ENCODE results near the gene TTI1. TPM values are rescaled to one million over a fixed set of nuclear protein-coding genes. Genes with fewer than 3 reads are reported as not detected.

Gene TTI1
- total RNA-seq, 4 donors from 2014 or later = 4.5 to 19.5 (median 9.4) TPM

DNA sequence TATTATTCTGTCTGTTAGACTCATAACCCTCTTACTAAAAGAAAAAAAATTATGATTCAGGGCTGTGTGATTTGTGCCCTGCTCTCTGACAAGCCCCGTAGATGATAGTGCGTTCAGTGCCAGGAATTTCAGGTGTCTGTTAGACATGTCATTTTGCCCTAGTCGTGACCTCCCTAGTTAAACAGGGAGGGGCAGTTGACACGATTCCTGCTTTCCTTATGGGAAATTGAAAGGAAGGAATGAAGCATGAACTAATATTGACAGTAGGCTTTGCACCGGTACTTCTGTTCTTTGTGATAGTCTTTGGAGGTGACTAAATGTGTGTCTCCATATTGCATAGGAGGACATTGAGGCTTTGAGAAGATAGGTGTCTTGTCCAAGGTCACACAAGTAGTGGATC lies 26.6 kb upstream of the TTI1 start:
- Histone ChIP-seq H3K27me3 (no peaks in the 10 kb centered on the region), H3K27ac (no peak overlapping the region), H3K4me3 (no peak overlapping the region), H3K36me3 (peaks cover 0 to 49% (median 21%) of the 10 kb centered on the region in 4 donors), H3K4me1 (peaks cover 0 to 5% (median 0%) of the 10 kb centered on the region in 4 donors), H3K9me3 (no peaks in the 10 kb centered on the region)
- WGBS, 2 donors (ENCODE audit: low coverage in 1 of 2) = 33 to 51% methylated on average over 4 to 5 of the region's 5 CpGs
- intact Hi-C loops (cut with DNase I; ENCODE audit: low total_unique reads) (loop anchor here (2.0 to 5.0 kb wide), 2 partner anchors 107 to 157 kb away; partner anchors contain the start of gene TGM2), in situ Hi-C loops (cut with MboI; ENCODE audit: low pct_ligation_motif_present in 1 of 4, low pct_unique_long_range_greater_than_20kb in 1 of 4, low sequenced_read_pairs in 3 of 4) (loop anchor here (5.0 to 25.0 kb wide), 6 partner anchors 102 to 352 kb away; partner anchors contain the start of gene TGM2 (in 2 of the 4))
- peak; percentile 41 for DNase-seq
- TF ChIP-seq EP300 (IDR thresholded peaks at IDR 0.05; ENCODE audit: low read depth) = no peak
- TF ChIP-seq POLR2A (IDR thresholded peaks at IDR 0.05) = no peak
- no peak for TF ChIP-seq POLR2AphosphoS5 (IDR thresholded peaks at IDR 0.05)
- TF ChIP-seq, protein P1, sequence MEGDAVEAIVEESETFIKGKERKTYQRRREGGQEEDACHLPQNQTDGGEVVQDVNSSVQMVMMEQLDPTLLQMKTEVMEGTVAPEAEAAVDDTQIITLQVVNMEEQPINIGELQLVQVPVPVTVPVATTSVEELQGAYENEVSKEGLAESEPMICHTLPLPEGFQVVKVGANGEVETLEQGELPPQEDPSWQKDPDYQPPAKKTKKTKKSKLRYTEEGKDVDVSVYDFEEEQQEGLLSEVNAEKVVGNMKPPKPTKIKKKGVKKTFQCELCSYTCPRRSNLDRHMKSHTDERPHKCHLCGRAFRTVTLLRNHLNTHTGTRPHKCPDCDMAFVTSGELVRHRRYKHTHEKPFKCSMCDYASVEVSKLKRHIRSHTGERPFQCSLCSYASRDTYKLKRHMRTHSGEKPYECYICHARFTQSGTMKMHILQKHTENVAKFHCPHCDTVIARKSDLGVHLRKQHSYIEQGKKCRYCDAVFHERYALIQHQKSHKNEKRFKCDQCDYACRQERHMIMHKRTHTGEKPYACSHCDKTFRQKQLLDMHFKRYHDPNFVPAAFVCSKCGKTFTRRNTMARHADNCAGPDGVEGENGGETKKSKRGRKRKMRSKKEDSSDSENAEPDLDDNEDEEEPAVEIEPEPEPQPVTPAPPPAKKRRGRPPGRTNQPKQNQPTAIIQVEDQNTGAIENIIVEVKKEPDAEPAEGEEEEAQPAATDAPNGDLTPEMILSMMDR (IDR thresholded peaks at IDR 0.05) = no peak

GRCh38 chr20:38057351-38057972 lies 24.2 kb upstream of the TTI1 start:
- in situ Hi-C loops (cut with MboI; ENCODE audit: low pct_ligation_motif_present in 1 of 4, low pct_unique_long_range_greater_than_20kb in 1 of 4, low sequenced_read_pairs in 3 of 4) = loop anchor here (5.0 to 25.0 kb wide), 5 partner anchors 105 to 355 kb away; partner anchors contain the start of gene TGM2 (in 1 of the 4)
- TF ChIP-seq EP300 (IDR thresholded peaks at IDR 0.05; ENCODE audit: low read depth) (no peak), POLR2AphosphoS5 (IDR thresholded peaks at IDR 0.05) (no peak)
- TF ChIP-seq, protein P1 (IDR thresholded peaks at IDR 0.05) = peak; percentile 85 to 90 (median 88)
- WGBS, 2 donors (ENCODE audit: low coverage in 1 of 2) = 25 to 33% methylated on average over 4 to 7 of the region's 7 CpGs

DNA sequence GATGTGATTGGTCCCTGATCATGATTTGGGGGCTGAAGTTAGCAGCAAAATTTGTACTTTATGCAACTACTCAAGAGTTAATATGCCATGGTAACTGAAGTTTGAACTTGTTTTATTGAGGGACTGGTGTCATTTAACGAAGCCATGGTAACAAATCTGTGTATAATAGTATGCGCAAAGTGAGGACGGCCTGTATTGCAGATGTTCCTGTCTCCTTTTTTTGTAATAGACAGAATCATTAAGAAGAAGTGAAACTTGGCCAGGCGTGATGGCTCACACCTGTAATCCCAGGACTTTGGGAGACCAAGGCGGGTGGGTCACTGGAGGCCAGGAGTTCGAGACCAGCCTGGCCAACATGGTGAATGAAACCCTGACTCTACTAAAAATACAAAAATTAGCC lies 22.6 kb upstream of the TTI1 start:
- H3K9me3 ChIP-seq = no peaks in the 10 kb centered on the region
- no peaks in the 10 kb centered on the region for H3K27me3 ChIP-seq
- intact Hi-C loops (cut with DNase I; ENCODE audit: low total_unique reads) (loop anchor here (5.0 kb wide), 1 partner anchor 111 kb away; the partner anchor contains the start of gene TGM2), in situ Hi-C loops (cut with MboI; ENCODE audit: low pct_ligation_motif_present in 1 of 4, low pct_unique_long_range_greater_than_20kb in 1 of 4, low sequenced_read_pairs in 3 of 4) (loop anchor here (5.0 to 25.0 kb wide), 5 partner anchors 106 to 356 kb away; partner anchors contain the start of gene TGM2 (in 1 of the 4))
- DNase-seq = no peak
- peaks cover 0 to 5% (median 0%) of the 10 kb centered on the region in 4 donors for H3K4me1 ChIP-seq
- no peak for TF ChIP-seq EP300 (IDR thresholded peaks at IDR 0.05; ENCODE audit: low read depth)
- TF ChIP-seq POLR2A (IDR thresholded peaks at IDR 0.05) = no peak
- 57 to 69% methylated on average over 4 to 6 of the region's 6 CpGs for WGBS, 2 donors (ENCODE audit: low coverage in 1 of 2)
- no peak overlapping the region for H3K27ac ChIP-seq
- H3K36me3 ChIP-seq = peaks cover 0 to 44% (median 17%) of the 10 kb centered on the region in 4 donors
- no peak overlapping the region for H3K4me3 ChIP-seq

More at GRCh38 chr20:38057351-38057972, 24.2 kb upstream of the TTI1 start:
- peak; percentile 85 for DNase-seq
- Histone ChIP-seq H3K36me3 (peaks cover 0 to 50% (median 16%) of the 10 kb centered on the region in 4 donors), H3K27ac (no peak overlapping the region), H3K27me3 (no peaks in the 10 kb centered on the region), H3K9me3 (no peaks in the 10 kb centered on the region), H3K4me3 (no peak overlapping the region), H3K4me1 (peaks cover 0 to 5% (median 0%) of the 10 kb centered on the region in 4 donors)
- intact Hi-C loops (cut with DNase I; ENCODE audit: low total_unique reads) = loop anchor here (5.0 kb wide), 1 partner anchor 110 kb away; the partner anchor contains the start of gene TGM2

GRCh38 chr20:38055294-38055693 lies 22.0 kb upstream of the TTI1 start:
- in situ Hi-C loops (cut with MboI; ENCODE audit: low pct_ligation_motif_present in 1 of 4, low pct_unique_long_range_greater_than_20kb in 1 of 4, low sequenced_read_pairs in 3 of 4) (loop anchor here (5.0 to 25.0 kb wide), 5 partner anchors 107 to 357 kb away; partner anchors contain the start of gene TGM2 (in 1 of the 4)), intact Hi-C loops (cut with DNase I; ENCODE audit: low total_unique reads) (loop anchor here (5.0 kb wide), 1 partner anchor 112 kb away; the partner anchor contains the start of gene TGM2)
- 62 to 95% methylated on average over 4 of the region's 4 CpGs for WGBS, 2 donors (ENCODE audit: low coverage in 1 of 2)
- TF ChIP-seq EP300 (IDR thresholded peaks at IDR 0.05; ENCODE audit: low read depth) (no peak), POLR2A (IDR thresholded peaks at IDR 0.05) (no peak), POLR2AphosphoS5 (IDR thresholded peaks at IDR 0.05) (no peak)
- TF ChIP-seq, protein P1 (IDR thresholded peaks at IDR 0.05) = no peak
- H3K4me1 ChIP-seq = peaks cover 0 to 5% (median 0%) of the 10 kb centered on the region in 4 donors
- peaks cover 0 to 39% (median 15%) of the 10 kb centered on the region in 4 donors for H3K36me3 ChIP-seq
- no peak for DNase-seq
- H3K27me3 ChIP-seq = no peaks in the 10 kb centered on the region
- no peak overlapping the region for H3K4me3 ChIP-seq
- no peaks in the 10 kb centered on the region for H3K9me3 ChIP-seq
- H3K27ac ChIP-seq = no peak overlapping the region
